ENCODE results near the gene LETMD1.
A peak's percentile ranks its signal among the peaks of the same experiment; 100 is the strongest.

LETMD1 gene

DNA sequence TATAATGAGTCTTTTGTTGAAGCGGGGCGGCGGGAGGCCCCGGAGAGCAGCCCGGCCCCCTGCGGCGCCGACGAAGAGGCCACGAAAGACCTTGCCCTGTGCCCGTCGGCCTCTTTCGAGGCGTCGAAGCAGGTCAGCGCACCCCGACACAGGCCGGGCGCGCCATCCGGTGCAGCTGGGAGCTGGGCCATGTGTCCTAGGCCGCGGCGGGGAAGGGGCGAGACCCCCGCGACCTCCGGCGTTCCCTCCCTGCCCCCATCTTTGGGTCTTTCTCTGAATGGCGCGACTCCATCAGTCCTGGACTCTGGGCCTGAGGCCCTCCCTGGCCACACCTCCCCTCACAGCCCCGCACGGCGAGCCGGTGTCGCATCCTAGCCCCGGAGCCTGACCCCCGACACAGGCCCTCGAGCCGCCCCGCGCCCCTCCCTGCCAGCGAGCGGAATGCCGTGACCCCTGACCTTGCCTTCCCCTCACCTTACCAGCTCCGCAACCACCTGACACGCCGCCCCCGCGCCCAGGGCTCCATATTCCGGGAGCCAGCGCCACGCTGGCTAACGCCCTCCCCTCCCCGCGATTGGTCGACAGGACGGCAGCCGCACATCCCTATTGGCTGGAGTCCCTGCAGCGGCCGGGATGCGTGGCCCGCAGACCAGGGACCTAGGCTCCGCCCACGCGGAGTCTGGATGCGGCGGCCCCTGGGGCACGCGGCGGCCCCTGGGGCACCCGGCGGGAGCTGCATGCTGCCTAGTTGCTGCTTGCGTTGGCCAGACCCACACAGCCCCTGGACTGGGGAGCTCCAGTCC is 22.1 kb upstream of the LETMD1 start, which contains the start of gene SLC11A2:
Gene SLC11A2 (minus strand): TSS at position 549 of the 803 bp plus-strand sequence. CDS start 15,656 bp downstream, outside the sequence.
- DNase-seq (ENCODE audit: low read depth, low spot score): peak; percentile 53

DNA sequence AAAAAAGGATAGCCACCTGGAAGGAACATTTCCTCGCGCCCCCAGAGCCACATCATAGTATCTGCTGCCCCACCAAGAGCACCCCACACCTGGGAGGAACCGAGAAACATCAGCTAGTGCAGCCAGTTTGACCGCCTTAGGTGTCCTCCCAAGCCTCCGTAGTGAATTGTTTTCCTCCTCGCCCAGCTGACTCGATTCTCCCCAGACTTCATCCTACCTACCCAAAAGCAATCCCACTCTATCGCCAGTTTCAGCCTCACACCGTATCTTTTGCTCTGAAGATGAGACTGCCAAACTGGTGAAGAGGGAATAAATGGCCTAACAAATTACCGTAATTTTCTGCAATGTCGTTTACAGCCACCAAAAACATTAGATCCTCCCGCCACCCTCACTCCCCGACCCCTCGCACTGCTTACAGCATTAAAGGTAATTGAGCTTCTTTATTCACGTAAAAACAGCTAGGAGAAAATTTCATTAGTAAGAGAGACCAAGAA is 20.7 kb upstream of the LETMD1 start:
- DNase-seq (ENCODE audit: low read depth, low spot score): no peak

DNA sequence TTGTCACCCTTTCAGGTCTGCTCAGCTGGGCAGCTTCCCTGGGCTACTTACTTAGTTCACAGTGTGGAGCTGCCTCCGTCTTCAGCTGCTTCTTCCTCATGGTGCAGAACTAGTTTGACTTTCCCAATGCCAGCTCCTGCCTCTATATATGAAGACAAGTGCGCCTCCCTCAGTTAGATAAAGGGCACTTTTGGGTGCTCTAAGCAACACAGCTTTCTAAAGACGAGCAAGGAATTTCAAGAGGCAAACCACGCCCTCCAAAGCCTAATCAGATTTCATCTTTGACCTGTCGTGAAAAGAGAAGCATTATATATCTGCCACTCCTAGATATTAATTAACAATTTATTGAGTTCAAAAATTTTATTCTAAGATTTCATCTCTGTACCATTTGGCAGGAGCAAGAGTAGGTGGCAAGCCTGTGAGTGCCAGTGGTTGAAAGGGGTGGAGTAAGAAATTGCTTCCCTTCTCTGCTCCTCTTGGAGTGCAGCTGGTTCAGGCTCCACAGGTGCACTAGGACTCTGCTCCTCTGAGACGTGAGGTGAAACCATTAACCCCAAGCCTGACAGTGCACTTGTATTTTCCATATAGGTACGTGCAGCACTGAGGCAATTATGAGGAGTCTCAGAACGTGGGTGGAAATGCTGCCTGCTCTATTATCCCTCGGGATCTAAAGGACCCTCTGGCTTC is 19.9 kb upstream of the LETMD1 start:
- no peak for DNase-seq (ENCODE audit: low read depth, low spot score)

DNA sequence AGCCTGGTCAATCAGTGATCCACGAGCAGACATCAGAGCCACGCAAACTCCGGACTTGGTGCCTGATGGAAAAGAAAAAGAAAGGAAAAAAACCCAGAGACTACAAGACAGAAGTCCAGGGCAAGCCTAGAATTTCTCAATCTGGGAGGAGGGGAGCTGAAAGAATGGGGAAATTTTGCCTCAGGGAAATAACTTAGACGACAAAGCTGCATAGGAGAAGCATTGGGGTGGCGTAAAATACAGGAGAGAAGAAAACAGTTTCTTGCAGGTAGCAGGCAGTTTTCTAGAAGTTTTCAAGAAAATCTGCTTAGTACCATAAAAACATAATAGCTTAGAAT is 19.3 kb upstream of the LETMD1 start:
- no peak for DNase-seq (ENCODE audit: low read depth, low spot score)

DNA sequence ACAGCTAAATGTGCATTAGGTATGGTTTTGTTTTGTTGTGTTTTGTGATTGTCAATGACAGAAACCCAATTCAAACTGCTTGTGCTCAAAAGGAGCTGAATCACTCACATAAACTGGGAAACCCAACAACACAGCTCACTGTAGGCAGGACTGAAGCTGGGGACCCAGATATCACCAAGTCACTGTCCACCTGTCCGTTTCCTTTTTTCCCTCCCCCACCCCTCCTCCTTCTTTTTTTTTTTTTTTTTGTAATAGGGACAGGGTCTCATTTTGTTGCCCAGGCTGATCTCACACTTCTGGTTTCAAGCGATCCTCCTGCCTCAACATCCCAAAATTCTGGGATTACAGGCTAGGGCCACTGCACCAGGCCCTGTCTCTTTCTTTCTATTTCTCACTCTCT is 15.1 kb upstream of the LETMD1 start:
- no peak for DNase-seq (ENCODE audit: low read depth, low spot score)

DNA sequence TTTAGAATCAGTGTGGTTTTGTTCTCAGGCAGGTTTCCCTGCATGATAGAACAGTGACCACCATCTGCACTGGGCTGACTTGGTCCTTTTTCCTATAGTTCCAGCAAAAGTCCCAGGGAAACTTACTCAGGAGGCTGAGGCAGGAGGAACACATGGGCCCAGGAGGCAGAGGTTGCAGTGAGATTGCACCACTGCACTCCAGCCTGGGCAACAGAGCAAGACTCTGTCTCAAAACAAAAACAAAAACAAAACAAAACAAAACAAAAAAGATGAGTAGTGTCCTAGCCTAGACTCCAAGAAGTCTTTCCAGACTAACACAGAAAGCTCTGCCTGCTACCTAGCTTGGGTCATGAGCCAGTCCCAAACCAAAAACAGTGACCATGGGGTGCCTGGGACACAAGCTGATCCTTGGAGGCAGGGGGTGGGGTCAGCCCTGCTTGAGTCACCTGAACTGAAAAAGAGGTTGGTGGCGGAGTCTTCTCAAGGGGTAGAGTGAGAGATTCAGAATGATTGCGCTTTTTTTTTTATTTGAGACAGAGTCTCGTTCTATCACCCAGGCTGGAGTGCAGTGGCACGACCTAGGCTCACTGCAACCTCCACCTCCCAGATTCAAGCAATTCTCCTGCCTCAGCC is 14.6 kb upstream of the LETMD1 start:
- DNase-seq (ENCODE audit: low read depth, low spot score): no peak

DNA sequence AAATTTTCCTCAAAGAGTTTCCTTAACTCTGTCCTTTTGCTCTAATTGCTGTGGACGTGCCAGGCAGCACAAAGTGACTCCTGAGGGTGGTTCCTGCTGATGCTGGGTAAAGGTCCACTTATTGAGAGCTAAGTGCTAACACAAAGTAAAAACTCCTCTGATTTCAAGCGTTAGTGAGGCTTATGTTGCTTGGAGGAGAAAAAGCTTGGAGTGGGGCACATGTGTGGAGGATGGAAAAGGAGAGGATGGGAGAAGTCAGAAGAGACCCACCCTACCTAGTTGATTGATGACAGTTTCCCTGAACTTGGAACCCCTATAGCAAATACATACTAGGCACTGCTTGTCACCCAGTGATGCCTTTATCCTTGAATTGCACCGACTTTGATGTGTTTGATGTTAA is 11.8 kb upstream of the LETMD1 start:
- no peak for DNase-seq (ENCODE audit: low read depth, low spot score)

DNA sequence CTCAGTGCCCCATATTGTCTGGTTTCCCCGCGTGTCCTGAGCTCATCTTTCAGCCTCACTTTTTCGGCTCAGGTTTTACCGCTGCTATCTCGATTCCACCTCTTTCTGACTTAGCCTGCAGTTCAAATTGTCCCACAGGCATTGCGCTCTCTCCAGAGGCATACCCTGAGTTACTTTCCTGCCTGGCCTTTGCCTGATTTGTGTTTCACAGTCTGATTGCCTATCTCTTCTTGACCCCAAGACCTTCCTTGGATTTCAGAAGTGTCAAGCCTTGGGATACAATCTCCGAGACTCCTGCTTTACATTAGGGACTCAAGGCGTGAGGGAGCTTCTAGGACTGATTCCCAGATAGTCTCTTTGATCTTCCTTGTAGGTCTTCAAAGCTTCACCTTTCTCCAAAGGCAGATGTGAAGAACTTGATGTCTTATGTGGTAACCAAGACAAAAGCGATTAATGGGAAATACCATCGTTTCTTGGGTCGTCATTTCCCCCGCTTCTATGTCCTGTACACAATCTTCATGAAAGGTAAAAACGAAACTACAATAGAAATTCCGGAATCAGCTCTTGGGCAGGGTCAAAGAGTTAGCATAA is 629 bp downstream of the LETMD1 start:
- DNase-seq (ENCODE audit: low read depth, low spot score): no peak

DNA sequence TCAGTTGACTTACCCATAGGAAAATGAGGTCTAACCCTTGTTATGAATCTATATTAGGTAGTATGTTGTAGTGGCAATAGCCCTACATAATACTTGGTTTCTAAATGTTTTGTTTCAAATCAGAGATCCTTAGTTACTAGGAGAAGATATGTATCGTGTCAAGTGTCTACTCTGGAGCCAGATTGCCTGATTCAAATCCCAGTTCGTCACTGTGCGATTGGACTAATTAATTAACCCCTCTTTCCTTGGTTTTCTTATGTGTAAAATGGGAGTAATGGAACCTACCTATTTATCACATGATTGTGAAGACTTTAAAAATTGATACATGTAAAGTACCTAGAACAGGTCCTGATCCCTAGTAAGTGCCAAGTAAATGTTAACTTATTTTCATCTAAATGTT is 1.4 kb downstream of the LETMD1 start:
- DNase-seq (ENCODE audit: low read depth, low spot score): no peak

DNA sequence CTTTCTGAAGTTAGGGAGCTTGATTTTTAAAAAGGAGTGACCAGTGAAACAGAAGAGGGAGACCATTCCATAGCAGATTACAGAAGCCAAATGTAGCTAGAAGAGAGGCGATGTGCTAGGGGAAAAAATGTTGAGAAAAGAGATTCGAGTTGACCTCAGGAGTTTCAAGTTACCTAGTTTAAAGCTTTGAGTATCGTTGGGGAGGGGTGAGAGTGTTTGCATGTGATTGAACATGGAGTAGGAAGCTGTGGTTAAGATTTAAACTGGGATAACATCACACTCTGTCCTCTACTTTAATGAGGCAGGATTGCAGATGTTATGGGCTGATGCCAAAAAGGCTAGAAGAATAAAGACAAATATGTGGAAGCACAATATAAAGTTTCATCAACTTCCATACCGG is 3.7 kb downstream of the LETMD1 start:
- no peak for DNase-seq (ENCODE audit: low read depth, low spot score)

DNA sequence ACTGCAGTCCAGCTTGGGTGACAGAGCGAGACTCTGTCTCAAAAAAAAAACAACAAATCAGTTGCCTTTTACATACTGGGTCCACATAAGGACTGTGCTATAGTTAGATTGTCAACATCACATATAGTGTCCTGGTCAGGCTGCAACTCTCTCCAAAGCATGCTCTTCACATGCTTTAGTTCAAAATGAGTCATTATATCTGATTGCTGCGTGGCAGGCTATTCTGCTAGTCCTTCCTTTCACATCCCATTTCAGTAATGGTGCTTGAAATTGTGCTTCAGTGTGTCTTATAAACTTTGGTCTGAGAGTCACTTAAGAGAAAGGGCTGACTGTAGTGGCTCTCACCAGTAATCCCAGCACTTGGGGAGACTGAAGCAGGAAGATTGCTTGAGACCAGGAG is 6.9 kb downstream of the LETMD1 start:
- no peak for DNase-seq (ENCODE audit: low read depth, low spot score)

DNA sequence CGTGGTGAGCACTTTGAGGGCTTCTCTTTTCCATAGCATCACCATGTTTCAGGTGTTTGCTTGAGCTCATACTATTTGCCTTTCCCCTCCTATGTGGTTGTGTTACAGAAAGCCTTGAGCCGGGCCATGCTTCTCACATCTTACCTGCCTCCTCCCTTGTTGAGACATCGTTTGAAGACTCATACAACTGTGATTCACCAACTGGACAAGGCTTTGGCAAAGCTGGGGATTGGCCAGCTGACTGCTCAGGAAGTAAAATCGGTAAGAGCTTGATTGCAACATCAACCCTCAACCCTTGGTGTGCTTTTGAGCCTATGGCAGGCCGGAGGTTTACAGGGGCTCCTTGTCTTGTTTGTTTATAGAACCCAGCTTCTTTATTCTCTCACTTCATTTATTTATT is 8.1 kb downstream of the LETMD1 start:
- DNase-seq (ENCODE audit: low read depth, low spot score): no peak

DNA sequence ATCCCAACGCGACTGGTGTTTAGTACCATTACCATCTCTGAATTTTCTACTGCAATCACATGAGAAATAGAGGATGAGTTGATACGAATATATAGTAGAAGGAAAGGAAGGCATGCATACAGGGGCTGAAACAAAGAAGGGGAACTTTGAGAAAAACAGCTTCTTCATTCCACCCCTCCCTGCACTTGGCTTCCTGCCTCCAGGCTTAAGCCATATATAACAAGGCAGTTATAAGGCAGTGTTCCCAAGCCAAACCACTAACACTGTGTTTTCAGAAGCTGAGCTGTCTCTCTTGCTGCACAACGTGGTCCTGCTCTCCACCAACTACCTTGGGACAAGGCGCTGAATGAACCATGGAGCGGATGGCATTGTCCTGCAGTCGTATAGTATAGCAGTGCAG is 11.0 kb downstream of the LETMD1 start:
- DNase-seq (ENCODE audit: low read depth, low spot score): no peak

DNA sequence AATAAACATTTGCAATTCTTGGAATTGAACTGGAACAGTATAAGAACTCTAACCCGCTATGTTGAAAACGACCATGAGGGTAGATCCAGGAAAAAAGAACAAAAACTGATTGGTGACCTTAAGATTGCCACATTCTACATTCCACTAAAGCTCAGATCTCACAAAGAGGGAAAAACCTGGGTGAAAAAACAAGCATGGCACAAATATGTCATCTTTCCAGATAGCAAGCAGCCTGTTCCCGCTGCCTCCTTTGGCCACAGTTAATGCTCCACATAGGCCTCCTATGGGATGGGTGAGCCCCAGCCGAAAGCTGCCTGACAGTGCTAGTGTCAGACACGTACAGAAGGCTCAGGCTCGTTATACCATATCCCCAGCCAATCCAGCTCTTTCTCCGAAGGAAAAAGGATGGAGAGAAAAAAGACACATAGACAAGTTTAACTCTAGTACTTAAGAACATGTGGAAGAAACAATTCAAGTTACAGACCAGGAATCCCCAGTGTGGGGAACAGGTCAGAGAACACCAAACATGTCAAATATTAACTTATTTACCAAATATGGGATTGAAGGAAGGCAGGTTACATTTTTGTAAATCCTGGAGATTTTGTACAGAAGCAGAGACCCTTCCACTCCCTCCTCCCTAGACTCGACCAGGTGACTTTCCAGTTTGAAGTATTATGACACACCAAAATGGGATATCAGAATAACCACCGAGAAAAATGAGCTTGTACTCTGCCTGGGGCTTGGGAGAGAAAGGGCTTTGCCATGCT is 14.7 kb downstream of the LETMD1 start:
- no peak for DNase-seq (ENCODE audit: low read depth, low spot score)

DNA sequence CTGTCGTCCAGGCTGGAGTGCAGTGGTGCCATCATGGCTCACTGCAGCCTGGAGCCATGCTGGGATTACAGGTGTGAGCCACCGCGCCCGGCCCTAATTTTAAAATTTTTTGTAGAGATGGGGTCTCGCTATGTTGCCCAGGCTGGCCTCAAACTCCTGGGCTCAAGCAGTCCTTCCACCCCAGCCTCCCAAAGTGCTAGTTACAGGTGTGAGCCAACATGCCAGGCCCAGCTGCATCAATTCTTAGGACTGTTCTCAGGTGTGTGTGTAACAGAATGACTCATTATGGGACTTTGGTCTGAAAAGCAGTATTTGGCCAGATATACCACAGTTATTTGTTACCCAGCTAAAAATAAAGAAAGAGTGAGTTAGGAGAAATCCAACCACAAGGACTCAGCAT is 17.4 kb downstream of the LETMD1 start:
- DNase-seq (ENCODE audit: low read depth, low spot score): no peak

DNA sequence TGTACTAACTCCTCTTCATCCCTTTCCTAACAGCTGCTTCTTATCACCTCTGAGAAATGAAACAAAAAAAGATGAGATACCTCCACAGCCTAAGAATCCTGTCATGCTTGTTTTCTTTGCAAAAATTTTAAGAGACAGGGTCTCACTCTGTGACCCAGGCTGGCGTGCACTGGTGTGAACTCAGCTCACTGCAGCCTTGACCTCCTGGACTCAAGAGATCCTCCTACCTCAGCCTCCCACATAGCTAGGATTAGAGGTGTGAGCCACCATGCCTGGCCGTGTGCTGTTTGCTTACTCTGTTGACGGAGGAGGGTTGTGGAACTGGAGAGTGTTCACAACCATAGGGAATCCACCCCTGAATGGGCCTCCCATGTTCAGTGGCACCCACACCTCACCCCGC is 19.1 kb downstream of the LETMD1 start:
- no peak for DNase-seq (ENCODE audit: low read depth, low spot score)

DNA sequence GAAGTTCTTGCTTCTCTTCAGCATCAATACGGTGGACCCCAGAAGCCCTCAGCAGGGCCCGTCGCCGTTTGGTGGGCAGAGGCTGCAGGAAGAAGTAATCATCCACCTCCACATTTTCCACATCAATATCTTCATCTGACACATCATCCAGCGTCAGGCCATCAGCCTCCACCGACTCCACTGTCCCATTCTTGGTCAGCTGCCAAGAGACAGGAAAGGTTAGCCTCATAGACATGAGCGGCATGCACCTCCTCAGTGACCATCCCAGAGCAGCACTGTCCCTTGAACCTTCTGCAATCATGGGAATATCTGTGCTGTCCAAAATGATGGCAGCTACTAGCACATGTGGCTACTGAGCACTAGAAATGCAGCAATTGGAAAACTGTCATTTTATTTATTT is 19.6 kb downstream of the LETMD1 start:
- no peak for DNase-seq (ENCODE audit: low read depth, low spot score)

DNA sequence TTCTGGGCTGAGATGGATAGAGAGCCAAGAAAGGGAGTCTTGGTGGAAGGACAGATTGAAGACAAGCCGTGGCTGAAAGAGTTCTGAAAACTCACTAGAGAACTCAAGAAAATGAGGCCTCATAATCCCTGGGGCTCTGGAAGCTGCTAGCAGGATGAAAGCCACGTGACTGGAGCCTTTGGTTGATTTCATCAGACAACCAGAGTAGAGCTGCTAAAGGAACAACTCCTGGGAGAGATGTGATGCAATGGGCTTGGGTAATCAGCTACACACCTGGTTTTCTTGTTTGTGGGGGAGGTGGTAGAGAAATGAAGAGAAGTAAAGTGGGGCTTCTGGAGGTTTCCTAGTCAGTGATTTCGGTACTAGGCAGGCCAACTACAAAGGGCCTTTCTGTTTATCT is 21.9 kb downstream of the LETMD1 start:
- no peak for DNase-seq (ENCODE audit: low read depth, low spot score)

DNA sequence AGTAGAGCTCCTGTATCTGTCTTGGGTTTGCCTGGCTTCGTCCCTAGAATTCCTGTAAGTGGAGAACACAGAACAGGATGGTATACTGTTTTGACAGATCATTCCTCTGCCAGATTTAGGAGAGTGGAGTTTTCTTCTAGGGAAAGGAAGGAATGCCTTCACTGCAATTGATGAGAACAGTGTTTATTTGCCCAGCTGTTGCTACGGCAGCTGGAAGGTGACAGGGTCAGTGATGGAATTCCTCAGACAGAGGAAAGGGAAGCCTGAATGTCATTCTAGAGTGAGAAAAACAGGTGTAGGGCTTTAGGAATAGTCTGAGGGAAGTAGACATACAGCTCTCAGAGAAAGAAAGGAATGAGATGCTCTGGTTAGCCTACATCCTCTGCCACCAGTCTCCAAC is 23.5 kb downstream of the LETMD1 start:
- DNase-seq (ENCODE audit: low read depth, low spot score): no peak

DNA sequence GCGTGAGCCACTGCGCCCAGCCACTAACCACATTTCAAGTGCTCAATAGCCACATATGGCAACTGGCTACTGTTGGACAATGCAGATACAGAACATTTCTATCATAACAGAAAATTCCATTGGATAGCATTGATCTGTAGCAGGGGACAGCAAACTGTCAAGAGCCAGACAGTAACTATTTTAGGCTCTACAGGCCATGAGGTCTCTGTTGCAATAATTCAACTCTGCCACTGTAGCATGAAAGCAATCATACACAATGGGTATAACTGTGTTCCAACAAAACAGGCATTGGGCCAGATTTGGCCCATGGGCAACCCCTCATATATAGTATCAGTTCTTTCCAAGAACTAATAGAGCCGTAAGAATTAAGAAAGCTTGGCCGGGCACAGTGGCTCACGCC is 27.3 kb downstream of the LETMD1 start:
- DNase-seq (ENCODE audit: low read depth, low spot score): no peak

DNA sequence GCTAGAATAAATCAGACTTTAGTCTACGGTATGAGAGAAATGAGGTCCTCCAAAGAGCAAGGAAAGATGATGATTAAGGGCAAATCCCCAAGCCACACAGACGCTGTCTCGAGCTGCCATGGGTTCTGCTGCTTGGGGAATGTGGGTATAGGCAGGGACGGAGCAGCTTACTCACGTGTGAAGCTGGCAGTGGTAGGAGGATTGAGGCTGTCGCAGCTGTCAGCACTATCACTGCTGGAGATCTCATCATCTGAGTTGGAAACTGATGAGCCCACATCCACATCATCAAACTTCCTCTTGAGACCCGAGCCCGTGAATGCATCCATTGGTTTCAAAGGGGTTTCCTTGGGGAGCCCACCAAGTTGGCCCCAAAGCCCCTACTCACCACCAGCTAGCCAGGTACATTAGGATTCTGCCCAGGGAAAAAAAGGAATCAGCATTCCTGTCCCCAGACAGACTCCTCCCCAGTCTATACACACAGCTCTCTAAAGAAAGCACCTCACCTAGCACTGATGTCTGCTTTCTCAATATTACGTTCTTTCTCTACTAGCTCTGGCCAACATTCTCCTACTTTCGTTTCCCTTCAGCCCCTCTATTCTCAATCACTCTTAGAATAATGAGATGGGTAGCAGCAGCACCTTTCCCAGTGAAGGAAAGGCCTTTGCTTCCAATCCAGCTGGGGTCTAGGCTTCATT is 28.3 kb downstream of the LETMD1 start:
- no peak for DNase-seq (ENCODE audit: low read depth, low spot score)
